ENCODE results near the gene PARL.

Gene PARL

GRCh38 chr3:183824761-183825455 lies 59.8 kb downstream of the PARL start:
- H3K27ac ChIP-seq = peak overlapping the region; percentile 66
- no peak for TF ChIP-seq CTCF (conservative IDR thresholded peaks at IDR 0.05)

- TF ChIP-seq CTCF (conservative IDR thresholded peaks at IDR 0.05) = peak; percentile 44
- H3K27ac ChIP-seq = peak overlapping the region; percentile 66
These were observed 60.7 kb downstream of the PARL start for GRCh38 chr3:183823963-183824362.

DNA sequence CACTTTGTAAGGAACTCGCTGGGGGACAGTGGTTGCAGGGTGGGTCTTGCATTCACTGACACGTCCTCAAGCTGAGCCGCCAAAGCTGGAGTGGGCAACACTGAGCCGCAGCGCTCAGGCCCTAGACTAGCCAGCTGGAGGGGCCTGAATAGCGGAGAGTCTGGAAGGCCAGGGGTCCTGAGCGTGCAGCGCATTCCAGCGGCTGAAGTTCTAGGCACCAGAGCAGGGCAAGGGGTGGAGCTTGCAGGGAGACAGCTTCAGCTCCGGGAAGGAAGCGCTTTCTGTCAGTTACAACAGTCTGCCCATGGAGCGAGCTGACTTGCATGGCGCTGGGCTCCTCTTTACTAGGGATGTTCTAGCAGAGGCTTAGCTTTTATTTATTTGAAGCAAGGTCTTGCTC lies 62.0 kb downstream of the PARL start:
- H3K27ac ChIP-seq = no peak overlapping the region
- no peak for TF ChIP-seq CTCF (conservative IDR thresholded peaks at IDR 0.05)

DNA sequence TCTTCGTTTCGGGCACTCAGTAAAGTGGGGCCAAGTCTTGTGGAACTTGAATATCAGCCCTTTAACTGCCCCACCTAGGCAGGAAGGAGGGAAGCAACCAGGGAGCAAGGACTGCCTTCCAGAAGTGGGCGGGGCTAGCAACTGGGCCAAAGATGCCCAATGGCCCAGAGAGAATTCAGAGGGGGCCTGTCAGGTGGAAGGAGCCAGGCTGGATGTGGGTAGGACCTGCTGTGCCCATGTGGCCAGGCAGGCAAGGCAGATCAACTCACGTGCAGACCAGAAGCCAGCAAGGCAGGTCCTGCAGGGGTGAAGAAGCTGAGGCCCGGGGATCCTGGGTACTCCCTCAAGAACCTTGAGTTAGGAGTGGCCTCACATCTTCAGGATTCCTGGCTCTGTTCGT lies 64.8 kb downstream of the PARL start:
- TF ChIP-seq CTCF (conservative IDR thresholded peaks at IDR 0.05) = no peak
- no peak overlapping the region for H3K27ac ChIP-seq

DNA sequence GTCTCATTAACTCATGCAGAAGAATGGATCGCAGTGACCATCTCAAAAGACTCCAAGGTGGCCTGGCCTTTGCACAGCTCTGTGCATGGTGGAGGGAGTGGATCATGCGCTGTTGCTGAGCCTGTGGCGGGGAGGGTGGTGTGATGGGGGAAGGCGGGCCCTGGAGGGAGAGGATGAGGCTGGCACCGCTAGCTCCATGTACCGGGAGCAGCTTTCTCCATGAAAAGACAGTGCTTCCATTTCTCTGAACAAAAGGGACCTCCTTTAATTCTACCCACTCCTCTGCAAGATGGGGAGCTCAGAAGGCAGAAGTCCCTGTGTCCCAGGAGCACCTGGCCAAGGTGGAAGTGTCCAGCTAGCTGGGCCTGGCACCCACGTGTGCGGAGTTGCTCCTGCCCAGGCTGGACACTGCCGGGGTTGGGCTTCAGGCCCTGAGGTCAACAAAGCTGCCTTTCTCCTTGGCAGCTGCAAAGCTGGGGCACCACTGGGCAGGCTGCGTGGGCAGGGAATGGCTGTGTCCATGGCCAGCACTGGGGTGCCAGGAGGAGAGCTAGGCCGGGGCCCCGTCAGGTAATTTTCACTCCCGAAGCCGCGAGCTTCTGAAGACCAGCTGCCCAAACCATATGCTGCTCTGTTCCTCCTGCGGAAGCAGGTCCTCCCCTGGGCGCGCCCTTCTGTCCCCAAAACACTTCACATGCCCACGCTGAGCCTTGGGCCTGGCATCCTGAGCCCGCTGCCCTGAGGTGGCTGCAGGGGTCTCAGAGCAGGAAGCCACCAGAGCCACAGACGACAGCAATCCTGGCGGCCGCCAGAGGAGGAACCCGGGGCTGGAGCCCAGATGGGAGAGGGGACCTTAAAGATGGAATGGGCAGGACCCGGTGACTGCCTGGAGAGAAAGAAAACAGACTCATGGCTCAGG lies 65.7 kb downstream of the PARL start:
- TF ChIP-seq CTCF (conservative IDR thresholded peaks at IDR 0.05) = no peak

GRCh38 chr3:183818041-183818620 lies 66.5 kb downstream of the PARL start:
- TF ChIP-seq CTCF (conservative IDR thresholded peaks at IDR 0.05) = no peak
- H3K27ac ChIP-seq = no peak overlapping the region

More for the DNA sequence above, 65.7 kb downstream of the PARL start:
- no peak overlapping the region for H3K27ac ChIP-seq

DNA sequence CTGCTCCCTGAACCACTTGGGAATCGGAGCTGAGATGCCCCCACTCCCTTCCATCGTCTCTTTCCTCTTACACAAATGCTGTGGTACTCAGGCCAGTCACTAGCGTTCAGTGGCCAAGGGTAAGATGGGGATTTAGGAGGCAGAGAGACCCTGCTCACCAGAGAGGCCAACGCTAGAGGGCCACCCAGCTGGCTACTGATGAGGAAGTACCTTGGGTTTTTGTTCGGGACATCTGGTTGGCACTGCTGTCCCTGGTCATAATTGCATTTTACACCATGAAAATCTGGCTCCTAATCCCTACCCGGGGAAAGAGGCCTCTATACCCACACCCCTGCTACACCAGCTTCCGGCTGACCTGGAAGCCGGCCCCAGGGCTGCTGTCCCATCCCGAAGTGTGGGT lies 67.0 kb downstream of the PARL start:
- TF ChIP-seq CTCF (conservative IDR thresholded peaks at IDR 0.05) = no peak
- H3K27ac ChIP-seq = no peak overlapping the region

All from VCaP (cell line).